ENCODE data around the gene TBC1D24.

TBC1D24 gene

GRCh38 chr16:2469399-2470233 is 5.3 kb upstream of the TBC1D24 start:
- no peaks in the 10 kb centered on the region for H3K9me3 Mint-ChIP-seq
- H3K36me3 Mint-ChIP-seq (ENCODE audit: low read depth): no peaks in the 10 kb centered on the region
- peaks cover 44% of the 10 kb centered on the region for H3K27me3 Mint-ChIP-seq
- no peak overlapping the region for H3K27ac Mint-ChIP-seq
- no peak overlapping the region for H3K4me3 Mint-ChIP-seq
- DNase-seq: no peak
- H3K4me1 Mint-ChIP-seq (ENCODE audit: low read depth): peaks cover 22% of the 10 kb centered on the region

GRCh38 chr16:2470234-2470601 is 4.7 kb upstream of the TBC1D24 start:
- no peaks in the 10 kb centered on the region for H3K36me3 Mint-ChIP-seq (ENCODE audit: low read depth)
- peaks cover 22% of the 10 kb centered on the region for H3K4me1 Mint-ChIP-seq (ENCODE audit: low read depth)
- H3K27ac Mint-ChIP-seq: no peak overlapping the region
- no peak overlapping the region for H3K4me3 Mint-ChIP-seq
- peaks cover 44% of the 10 kb centered on the region for H3K27me3 Mint-ChIP-seq
- no peak for DNase-seq
- H3K9me3 Mint-ChIP-seq: no peaks in the 10 kb centered on the region

- peaks cover 44% of the 10 kb centered on the region for H3K27me3 Mint-ChIP-seq
- H3K4me3 Mint-ChIP-seq: no peak overlapping the region
- H3K36me3 Mint-ChIP-seq (ENCODE audit: low read depth): no peaks in the 10 kb centered on the region
- H3K9me3 Mint-ChIP-seq: no peaks in the 10 kb centered on the region
- DNase-seq: peak; percentile 46
- peaks cover 22% of the 10 kb centered on the region for H3K4me1 Mint-ChIP-seq (ENCODE audit: low read depth)
- no peak overlapping the region for H3K27ac Mint-ChIP-seq
Measured at GRCh38 chr16:2470603-2471015, 4.3 kb upstream of the TBC1D24 start.

GRCh38 chr16:2471016-2471652 is 3.8 kb upstream of the TBC1D24 start, which contains the start of gene NTN3:
TSS of gene NTN3 (plus strand) at chr16:2471297. CDS start at chr16:2471702, 405 bp downstream.
- H3K4me3 Mint-ChIP-seq: no peak within 1 kb of the TSS
- H3K4me1 Mint-ChIP-seq (ENCODE audit: low read depth): peaks cover 26% of the 10 kb centered on the region
- peak; percentile 51 for DNase-seq

DNA sequence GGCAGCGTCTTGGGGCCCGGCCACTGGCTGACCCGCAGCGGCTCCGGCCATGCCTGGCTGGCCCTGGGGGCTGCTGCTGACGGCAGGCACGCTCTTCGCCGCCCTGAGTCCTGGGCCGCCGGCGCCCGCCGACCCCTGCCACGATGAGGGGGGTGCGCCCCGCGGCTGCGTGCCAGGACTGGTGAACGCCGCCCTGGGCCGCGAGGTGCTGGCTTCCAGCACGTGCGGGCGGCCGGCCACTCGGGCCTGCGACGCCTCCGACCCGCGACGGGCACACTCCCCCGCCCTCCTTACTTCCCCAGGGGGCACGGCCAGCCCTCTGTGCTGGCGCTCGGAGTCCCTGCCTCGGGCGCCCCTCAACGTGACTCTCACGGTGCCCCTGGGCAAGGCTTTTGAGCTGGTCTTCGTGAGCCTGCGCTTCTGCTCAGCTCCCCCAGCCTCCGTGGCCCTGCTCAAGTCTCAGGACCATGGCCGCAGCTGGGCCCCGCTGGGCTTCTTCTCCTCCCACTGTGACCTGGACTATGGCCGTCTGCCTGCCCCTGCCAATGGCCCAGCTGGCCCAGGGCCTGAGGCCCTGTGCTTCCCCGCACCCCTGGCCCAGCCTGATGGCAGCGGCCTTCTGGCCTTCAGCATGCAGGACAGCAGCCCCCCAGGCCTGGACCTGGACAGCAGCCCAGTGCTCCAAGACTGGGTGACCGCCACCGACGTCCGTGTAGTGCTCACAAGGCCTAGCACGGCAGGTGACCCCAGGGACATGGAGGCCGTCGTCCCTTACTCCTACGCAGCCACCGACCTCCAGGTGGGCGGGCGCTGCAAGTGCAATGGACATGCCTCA is 3.1 kb upstream of the TBC1D24 start:
- Mint-ChIP-seq H3K9me3 (no peaks in the 10 kb centered on the region), H3K4me1 (ENCODE audit: low read depth) (peaks cover 34% of the 10 kb centered on the region), H3K27me3 (peaks cover 41% of the 10 kb centered on the region), H3K36me3 (ENCODE audit: low read depth) (no peaks in the 10 kb centered on the region), H3K4me3 (no peak overlapping the region), H3K27ac (no peak overlapping the region)
- no peak for DNase-seq

More at GRCh38 chr16:2471016-2471652, 3.8 kb upstream of the TBC1D24 start, which contains the start of gene NTN3:
- Mint-ChIP-seq H3K27me3 (peaks cover 44% of the 10 kb centered on the region), H3K9me3 (no peaks in the 10 kb centered on the region), H3K36me3 (ENCODE audit: low read depth) (no peaks in the 10 kb centered on the region), H3K27ac (no peak within 1 kb of the TSS)

DNA sequence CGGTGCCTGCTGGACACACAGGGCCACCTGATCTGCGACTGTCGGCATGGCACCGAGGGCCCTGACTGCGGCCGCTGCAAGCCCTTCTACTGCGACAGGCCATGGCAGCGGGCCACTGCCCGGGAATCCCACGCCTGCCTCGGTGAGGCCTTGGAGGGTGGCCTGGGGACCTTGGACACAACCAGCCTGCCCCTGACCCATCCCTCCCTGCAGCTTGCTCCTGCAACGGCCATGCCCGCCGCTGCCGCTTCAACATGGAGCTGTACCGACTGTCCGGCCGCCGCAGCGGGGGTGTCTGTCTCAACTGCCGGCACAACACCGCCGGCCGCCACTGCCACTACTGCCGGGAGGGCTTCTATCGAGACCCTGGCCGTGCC is 2.5 kb upstream of the TBC1D24 start:
- no peaks in the 10 kb centered on the region for H3K36me3 Mint-ChIP-seq (ENCODE audit: low read depth)
- no peaks in the 10 kb centered on the region for H3K9me3 Mint-ChIP-seq
- no peak overlapping the region for H3K4me3 Mint-ChIP-seq
- H3K27ac Mint-ChIP-seq: no peak overlapping the region
- H3K4me1 Mint-ChIP-seq (ENCODE audit: low read depth): peaks cover 32% of the 10 kb centered on the region
- peaks cover 36% of the 10 kb centered on the region for H3K27me3 Mint-ChIP-seq
- no peak for DNase-seq

DNA sequence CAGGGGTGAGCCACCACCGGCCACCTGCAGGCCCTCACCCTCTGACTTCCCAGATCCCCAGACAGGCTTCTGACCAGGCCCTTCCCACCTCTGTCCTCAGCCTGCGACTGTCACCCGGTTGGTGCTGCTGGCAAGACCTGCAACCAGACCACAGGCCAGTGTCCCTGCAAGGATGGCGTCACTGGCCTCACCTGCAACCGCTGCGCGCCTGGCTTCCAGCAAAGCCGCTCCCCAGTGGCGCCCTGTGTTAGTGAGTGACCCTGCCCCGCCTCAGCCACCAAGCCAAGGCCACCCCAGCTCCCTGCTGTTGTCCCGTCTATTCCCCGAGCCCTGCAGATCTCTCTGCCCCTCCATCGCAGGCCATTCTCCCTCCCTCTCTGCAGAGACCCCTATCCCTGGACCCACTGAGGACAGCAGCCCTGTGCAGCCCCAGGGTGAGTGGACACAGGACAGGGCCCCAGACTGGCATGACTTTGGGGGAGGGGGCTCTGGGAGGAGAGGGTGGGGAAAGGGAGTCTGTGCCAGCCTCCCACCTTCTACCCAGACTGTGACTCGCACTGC is 2.0 kb upstream of the TBC1D24 start:
- no peaks in the 10 kb centered on the region for H3K9me3 Mint-ChIP-seq
- H3K27ac Mint-ChIP-seq: peak overlapping the region; percentile 37
- no peaks in the 10 kb centered on the region for H3K36me3 Mint-ChIP-seq (ENCODE audit: low read depth)

GRCh38 chr16:2473446-2473926 is 1.4 kb upstream of the TBC1D24 start:
- Mint-ChIP-seq H3K27ac (peak overlapping the region; percentile 66), H3K27me3 (peaks cover 31% of the 10 kb centered on the region), H3K9me3 (no peaks in the 10 kb centered on the region), H3K36me3 (ENCODE audit: low read depth) (no peaks in the 10 kb centered on the region), H3K4me1 (ENCODE audit: low read depth) (peaks cover 28% of the 10 kb centered on the region), H3K4me3 (peak overlapping the region; percentile 69)
- DNase-seq: no peak

More for the DNA sequence above, 2.0 kb upstream of the TBC1D24 start:
- Mint-ChIP-seq H3K4me1 (ENCODE audit: low read depth) (peaks cover 32% of the 10 kb centered on the region), H3K4me3 (peak overlapping the region; percentile 69), H3K27me3 (peaks cover 36% of the 10 kb centered on the region)
- DNase-seq: no peak

DNA sequence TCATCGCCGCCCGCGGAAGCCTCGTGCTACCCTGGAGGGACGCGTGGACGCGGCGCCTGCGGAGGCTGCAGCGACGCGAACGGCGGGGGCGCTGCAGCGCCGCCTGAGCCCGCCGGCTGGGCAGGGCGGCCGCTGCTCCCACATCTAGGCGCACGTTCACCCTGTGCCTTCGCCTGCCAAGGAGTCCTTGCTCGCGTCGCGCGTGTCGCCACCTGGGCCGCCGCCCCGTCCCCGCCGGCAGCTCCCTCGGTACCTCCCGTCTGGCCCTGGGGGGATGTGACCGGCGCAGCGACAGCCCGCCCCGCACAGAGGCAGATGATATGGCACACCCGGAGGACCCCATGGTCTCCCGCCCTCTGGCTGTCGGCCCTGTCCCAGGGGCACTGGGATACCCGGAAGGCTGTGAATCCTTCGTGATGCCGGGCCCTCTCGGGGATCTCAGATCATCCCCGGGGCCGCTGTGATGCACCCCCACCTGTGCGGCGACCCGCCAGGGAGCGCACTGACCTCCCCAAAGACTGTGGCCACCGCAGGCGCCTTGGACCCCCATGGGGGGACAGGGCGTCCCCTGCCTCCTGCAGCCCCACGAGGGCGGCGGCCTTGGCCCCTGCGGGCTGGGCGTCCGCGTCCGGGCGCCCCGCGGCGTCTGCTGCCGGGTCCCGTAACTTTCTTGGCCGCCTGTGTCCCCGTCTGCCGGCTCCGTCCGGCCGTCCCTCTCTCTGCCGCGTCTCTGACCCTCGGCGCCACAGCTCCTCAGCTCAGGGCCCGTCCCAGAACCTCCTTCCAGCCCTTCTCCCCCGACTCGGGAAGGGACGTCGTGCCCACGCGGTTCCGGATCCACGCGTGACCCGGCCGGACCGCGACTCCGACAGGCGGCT is 689 bp upstream of the TBC1D24 start:
- peak overlapping the region; percentile 85 for H3K27ac Mint-ChIP-seq
- peaks cover 25% of the 10 kb centered on the region for H3K27me3 Mint-ChIP-seq
- peak; percentile 79 for DNase-seq
- H3K4me1 Mint-ChIP-seq (ENCODE audit: low read depth): peaks cover 25% of the 10 kb centered on the region
- H3K36me3 Mint-ChIP-seq (ENCODE audit: low read depth): no peaks in the 10 kb centered on the region
- H3K9me3 Mint-ChIP-seq: no peaks in the 10 kb centered on the region
- peak overlapping the region; percentile 80 for H3K4me3 Mint-ChIP-seq

DNA sequence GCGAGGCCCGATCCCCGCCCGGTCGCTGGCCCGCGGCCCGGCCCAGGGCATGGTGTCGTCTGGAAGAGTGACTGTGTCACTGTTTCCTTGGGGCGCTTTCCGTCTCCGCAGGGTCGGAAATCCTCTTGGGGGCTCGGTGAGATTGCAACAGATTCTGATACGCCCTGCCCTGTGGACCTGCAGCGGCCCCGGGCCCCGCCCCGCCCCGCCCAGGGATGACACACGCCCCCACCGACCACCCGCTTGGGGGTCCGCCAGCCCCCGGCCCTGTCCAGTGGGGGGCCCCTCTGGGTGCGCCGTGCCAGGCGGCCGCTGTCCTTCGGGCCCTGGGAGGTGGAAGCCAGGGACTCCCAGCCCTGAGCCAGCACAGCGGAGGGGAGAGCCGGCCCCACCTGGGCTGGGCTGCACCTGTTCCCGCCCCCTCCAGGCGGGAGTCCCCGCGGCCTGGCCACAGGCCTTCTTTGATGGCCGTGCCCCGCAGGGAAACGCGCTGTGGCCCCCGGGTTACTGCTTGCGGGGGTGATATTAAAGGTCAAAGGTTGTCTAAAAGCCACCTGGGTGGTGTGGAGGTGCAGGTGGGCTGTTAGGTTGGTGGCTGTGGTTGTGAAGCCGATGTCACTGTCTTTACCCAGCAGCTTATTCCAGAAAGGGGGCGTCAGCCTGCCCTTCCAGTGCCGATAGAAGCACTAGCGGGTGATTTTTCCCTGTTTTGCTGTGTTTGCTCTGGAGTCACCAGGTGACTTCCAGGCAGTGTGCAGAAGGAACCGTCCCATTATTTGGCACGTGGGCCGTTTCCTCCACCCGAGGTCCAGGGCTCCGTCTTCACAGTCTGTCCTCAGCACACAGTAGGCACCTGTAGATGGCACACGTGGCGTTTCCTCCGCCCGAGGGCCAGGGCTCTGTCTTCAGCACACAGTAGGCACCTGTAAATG is 752 bp downstream of the TBC1D24 start:
- peaks cover 2% of the 10 kb centered on the region for H3K36me3 Mint-ChIP-seq (ENCODE audit: low read depth)
- peak; percentile 69 for DNase-seq
- H3K27me3 Mint-ChIP-seq: peaks cover 11% of the 10 kb centered on the region
- H3K4me3 Mint-ChIP-seq: peak overlapping the region; percentile 71
- no peaks in the 10 kb centered on the region for H3K9me3 Mint-ChIP-seq
- H3K4me1 Mint-ChIP-seq (ENCODE audit: low read depth): peaks cover 25% of the 10 kb centered on the region
- H3K27ac Mint-ChIP-seq: no peak overlapping the region

- no peak for DNase-seq
- peak overlapping the region; percentile 71 for H3K4me3 Mint-ChIP-seq
- H3K4me1 Mint-ChIP-seq (ENCODE audit: low read depth): peaks cover 25% of the 10 kb centered on the region
- no peaks in the 10 kb centered on the region for H3K9me3 Mint-ChIP-seq
- peaks cover 10% of the 10 kb centered on the region for H3K27me3 Mint-ChIP-seq
- H3K27ac Mint-ChIP-seq: no peak overlapping the region
- peaks cover 2% of the 10 kb centered on the region for H3K36me3 Mint-ChIP-seq (ENCODE audit: low read depth)
Measured at GRCh38 chr16:2476345-2476720, 1.4 kb downstream of the TBC1D24 start.

DNA sequence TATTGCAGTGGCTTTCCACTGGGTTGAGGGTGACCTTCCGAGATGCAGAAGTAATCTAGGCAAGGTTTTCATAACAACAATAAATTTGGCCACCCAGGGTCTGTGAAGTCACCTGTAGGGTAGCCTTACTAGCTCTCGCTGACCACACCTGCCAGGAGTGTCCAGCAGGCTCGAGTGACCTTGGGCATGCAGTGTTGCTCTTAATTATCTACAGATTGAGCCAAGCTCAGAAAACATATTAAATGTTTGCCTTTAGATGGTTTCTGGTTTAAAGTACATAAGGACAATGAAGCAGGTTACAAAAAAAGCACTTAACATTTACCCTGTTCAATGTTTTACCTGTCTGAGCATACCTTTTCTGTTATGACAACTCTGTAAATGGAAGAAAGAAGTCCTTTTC is 1.8 kb downstream of the TBC1D24 start:
- peak overlapping the region; percentile 71 for H3K4me3 Mint-ChIP-seq
- peaks cover 10% of the 10 kb centered on the region for H3K27me3 Mint-ChIP-seq
- H3K36me3 Mint-ChIP-seq (ENCODE audit: low read depth): peaks cover 2% of the 10 kb centered on the region
- H3K9me3 Mint-ChIP-seq: no peaks in the 10 kb centered on the region
- H3K4me1 Mint-ChIP-seq (ENCODE audit: low read depth): peaks cover 25% of the 10 kb centered on the region
- no peak for DNase-seq
- no peak overlapping the region for H3K27ac Mint-ChIP-seq

DNA sequence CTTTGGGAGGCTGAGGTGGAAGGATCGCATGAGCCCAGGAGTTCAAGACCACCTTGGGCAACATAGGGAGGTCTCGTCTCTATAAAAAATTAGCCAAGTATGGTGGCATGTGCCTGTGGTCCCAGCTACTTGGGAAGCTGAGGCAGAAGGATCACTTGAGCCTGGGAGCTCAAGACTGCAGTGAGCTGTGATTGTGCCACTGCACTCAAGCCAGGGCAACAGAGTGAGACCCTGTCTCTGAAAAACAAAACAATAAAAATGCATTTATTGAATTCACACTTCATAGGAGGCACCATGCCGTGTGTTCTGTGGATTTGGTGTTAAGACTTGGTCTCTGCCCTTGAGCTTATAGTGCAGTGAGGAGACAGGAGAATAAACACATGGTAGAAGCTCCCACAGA is 2.4 kb downstream of the TBC1D24 start:
- H3K9me3 Mint-ChIP-seq: no peaks in the 10 kb centered on the region
- H3K4me3 Mint-ChIP-seq: no peak overlapping the region
- peaks cover 21% of the 10 kb centered on the region for H3K4me1 Mint-ChIP-seq (ENCODE audit: low read depth)
- H3K27me3 Mint-ChIP-seq: peaks cover 10% of the 10 kb centered on the region
- peaks cover 2% of the 10 kb centered on the region for H3K36me3 Mint-ChIP-seq (ENCODE audit: low read depth)
- DNase-seq: no peak
- no peak overlapping the region for H3K27ac Mint-ChIP-seq
